Lung (tissue), 12 donors: ENCODE results near the gene MS4A5. TPM values are rescaled to one million over a fixed set of nuclear protein-coding genes. Genes with fewer than 3 reads are reported as not detected.

Experiments
- ATAC-seq: fragments of 200-7000 bp; cut with Tn5 transposase; one replicate; pipeline ENCODE4 v1.9.1; 2020; ENCODE audit warnings: moderate number of reproducible peaks; ENCODE audit not compliant: insufficient read depth, low FRiP score
- DNase-seq, 3 donors: peaks; one replicate each; pipeline ENCODE4 v3.0.0-alpha.2; 2013 to 2017
- H3K27ac ChIP-seq, 2 donors: one replicate each; pipeline ENCODE4 v1.5.1; 2013; ENCODE audit warnings: mild to moderate bottlenecking in 2 of 2, moderate library complexity in 2 of 2, control low read depth in 1 of 2, inconsistent platforms in 1 of 2, low read depth in 1 of 2, low read length in 1 of 2
- H3K27me3 ChIP-seq, 3 donors: one replicate each; pipeline ENCODE4 v1.5.1; 2013; ENCODE audit warnings: low read length in 2 of 3; ENCODE audit not compliant: control insufficient read depth in 3 of 3, insufficient read depth in 3 of 3
- H3K36me3 ChIP-seq, 4 donors: one replicate each; pipeline ENCODE4 v1.5.1; 2013; ENCODE audit warnings: low read length in 4 of 4, mild to moderate bottlenecking in 1 of 4, moderate library complexity in 1 of 4; ENCODE audit not compliant: control insufficient read depth in 4 of 4, insufficient read depth in 4 of 4
- H3K4me1 ChIP-seq, 5 donors: one replicate each; pipeline ENCODE4 v1.5.1; 2013; ENCODE audit warnings: low read length in 5 of 5, mild to moderate bottlenecking in 2 of 5, moderate library complexity in 1 of 5; ENCODE audit not compliant: control insufficient read depth in 5 of 5, insufficient read depth in 5 of 5
- H3K4me3 ChIP-seq: one replicate; pipeline ENCODE4 v1.5.1; 2013; ENCODE audit warnings: mild to moderate bottlenecking, control low read depth, moderate library complexity
- H3K9ac ChIP-seq, 2 donors: one replicate each; pipeline ENCODE4 v1.5.1; 2013; ENCODE audit warnings: low read length in 2 of 2, control low read depth in 1 of 2; ENCODE audit not compliant: insufficient read depth in 1 of 2
- H3K9me3 ChIP-seq, 4 donors: one replicate each; pipeline ENCODE4 v1.5.1; 2013; ENCODE audit warnings: low read length in 3 of 4, mild to moderate bottlenecking in 1 of 4, moderate library complexity in 1 of 4; ENCODE audit not compliant: control insufficient read depth in 4 of 4, insufficient read depth in 3 of 4
- CTCF ChIP-seq: IDR thresholded peaks from 2 replicates; pipeline ENCODE4 v1.5.1; 2012; ENCODE audit warnings: mild to moderate bottlenecking; ENCODE audit errors: control extremely low read depth, extremely low read depth
- WGBS, 2 donors: extraction: QIAGEN DNeasy Blood & Tissue Kit; methylation state at CpG; one replicate each; pipeline ENCODE4 v1.1.7; 2013; 5-methylcytosine and 5-hydroxymethylcytosine counted together
- polyA plus RNA-seq, 2 donors: library from polyadenylated mRNA; stranded (reverse); fragments of 200-250 nt; gene quantifications; one replicate each; pipeline ENCODE4 v1.2.1, GENCODE V29; 2013
- total RNA-seq, 2 donors: library from RNA; depleted of rRNA in 1 of 2; stranded (reverse); fragments of >200 nt in 1 of 2; gene quantifications; one replicate each; pipeline ENCODE4 v1.2.1, GENCODE V29; 2014 to 2021
- donor health status: control.
- donor health status: control.
- donor health status: Bipolar disorder and iron deficiency.
- donor health status: healthy.
- donor health status: DM: yes; HTN: yes; CAD: no.

The MS4A5 gene
- total and polyA plus RNA-seq, 4 donors = not detected

- Histone ChIP-seq H3K9ac (no peak overlapping the region), H3K27ac (no peak overlapping the region), H3K4me3 (no peak overlapping the region), H3K27me3 (no peaks in the 10 kb centered on the region), H3K9me3 (no peaks in the 10 kb centered on the region), H3K4me1 (no peaks in the 10 kb centered on the region), H3K36me3 (no peaks in the 10 kb centered on the region)
- TF ChIP-seq CTCF = no peak
- ATAC-seq (no peak), DNase-seq (no peak)
Observed at GRCh38 chr11:60454212-60454611, 24.8 kb downstream of the MS4A5 start.

GRCh38 chr11:60455531-60456042 lies 26.2 kb downstream of the MS4A5 start, which contains the start of gene MS4A1:
Gene MS4A1, plus strand, starts transcription at chr11:60455847. Its CDS starts 6,528 bp downstream, at chr11:60462375.
- no peak for DNase-seq
- H3K27me3 ChIP-seq = no peaks in the 10 kb centered on the region
- no peak for TF ChIP-seq CTCF
- no peaks in the 10 kb centered on the region for H3K36me3 ChIP-seq
- H3K9ac ChIP-seq = no peak within 1 kb of the TSS
- H3K9me3 ChIP-seq = no peaks in the 10 kb centered on the region
- no peak within 1 kb of the TSS for H3K27ac ChIP-seq
- 61 to 64% methylated on average over 4 of the region's 4 CpGs for WGBS, 2 donors
- ATAC-seq = no peak
- H3K4me1 ChIP-seq = no peaks in the 10 kb centered on the region
- no peak within 1 kb of the TSS for H3K4me3 ChIP-seq

GRCh38 chr11:60457576-60457975 lies 28.2 kb downstream of the MS4A5 start:
- no peaks in the 10 kb centered on the region for H3K36me3 ChIP-seq
- DNase-seq = no peak
- no peak for TF ChIP-seq CTCF
- no peaks in the 10 kb centered on the region for H3K9me3 ChIP-seq
- no peak overlapping the region for H3K27ac ChIP-seq
- no peaks in the 10 kb centered on the region for H3K27me3 ChIP-seq
- 81 to 94% methylated on average over 3 of the region's 3 CpGs for WGBS, 2 donors
- H3K9ac ChIP-seq = no peak overlapping the region
- ATAC-seq = no peak
- H3K4me3 ChIP-seq = no peak overlapping the region
- no peaks in the 10 kb centered on the region for H3K4me1 ChIP-seq

- DNase-seq (no peak), ATAC-seq (no peak)
- Histone ChIP-seq H3K27me3 (no peaks in the 10 kb centered on the region), H3K9me3 (no peaks in the 10 kb centered on the region), H3K36me3 (no peaks in the 10 kb centered on the region), H3K4me1 (no peaks in the 10 kb centered on the region), H3K4me3 (no peak overlapping the region), H3K27ac (no peak overlapping the region), H3K9ac (no peak overlapping the region)
- 93 to 100% methylated on average over 1 of the region's 1 CpG for WGBS, 2 donors
- TF ChIP-seq CTCF = no peak
Observed at GRCh38 chr11:60459345-60459744, 30.0 kb downstream of the MS4A5 start.
